GM23338 (cell line): ENCODE measurements around the gene ATP8A1. TPM values are rescaled to one million over a fixed set of nuclear protein-coding genes. Genes with fewer than 3 reads are reported as not detected.

ENCODE experiments used
- ATAC-seq: fragments of 200-7000 bp; cut with Tn5 transposase; 3 replicates; pipeline ENCODE4 v1.9.1; 2020
- DNase-seq: peaks from one replicate; pipeline ENCODE4 v3.0.0-alpha.2; 2015; ENCODE audit warnings: low spot score
- H2AFZ ChIP-seq: fragments of 200-600 bp; sonication (generic); 2 replicates; pipeline ENCODE4 v1.8.0; 2016; ENCODE audit warnings: antibody characterized with exemption, mild to moderate bottlenecking, moderate library complexity
- H3F3A ChIP-seq: fragments of 200-600 bp; sonication (generic); replicated peaks from 2 replicates; pipeline ENCODE4 v1.8.0; 2017; ENCODE audit warnings: antibody characterized with exemption, mixed run types, low read depth
- H3K27ac ChIP-seq: fragments of 200-600 bp; sonication (generic); 2 replicates; pipeline ENCODE4 v1.6.1; 2016; ENCODE audit warnings: low read depth
- H3K27me3 ChIP-seq: fragments of 200-600 bp; sonication (generic); 2 replicates; pipeline ENCODE4 v1.8.0; 2016; ENCODE audit warnings: mild to moderate bottlenecking, mixed run types, moderate library complexity; ENCODE audit not compliant: insufficient read depth
- H3K36me3 ChIP-seq: fragments of 200-600 bp; sonication (generic); 2 replicates; pipeline ENCODE4 v1.8.0; 2016; ENCODE audit warnings: mild to moderate bottlenecking; ENCODE audit not compliant: insufficient read depth
- H3K4me1 ChIP-seq: fragments of 200-600 bp; sonication (generic); 2 replicates; pipeline ENCODE4 v1.8.0; 2016; ENCODE audit warnings: mild to moderate bottlenecking, moderate library complexity; ENCODE audit not compliant: insufficient read depth
- H3K4me2 ChIP-seq: fragments of 200-600 bp; sonication (generic); 2 replicates; pipeline ENCODE4 v1.7.1; 2017; ENCODE audit warnings: mixed run types
- H3K4me3 ChIP-seq: fragments of 200-600 bp; sonication (generic); 2 replicates; pipeline ENCODE4 v1.6.1; 2016; ENCODE audit warnings: mixed run types
- H3K79me2 ChIP-seq: fragments of 200-600 bp; sonication (generic); replicated peaks from 2 replicates; pipeline ENCODE4 v1.8.0; 2017; ENCODE audit warnings: mild to moderate bottlenecking; ENCODE audit not compliant: insufficient read depth
- H3K9me2 ChIP-seq: fragments of 200-600 bp; sonication (generic); 2 replicates; pipeline ENCODE4 v1.8.0; 2017; ENCODE audit not compliant: insufficient read depth
- H4K20me1 ChIP-seq: fragments of 200-600 bp; sonication (generic); replicated peaks from 2 replicates; pipeline ENCODE4 v1.8.0; 2017; ENCODE audit warnings: mild to moderate bottlenecking; ENCODE audit not compliant: insufficient read depth
- H3K27ac Mint-ChIP-seq: 2 replicates; pipeline ENCODE4 v1.8.0; 2020; ENCODE audit warnings: inconsistent platforms, mild to moderate bottlenecking, moderate library complexity, mixed read lengths
- H3K27me3 Mint-ChIP-seq: 3 replicates; pipeline ENCODE4 v1.8.0; 2022; ENCODE audit warnings: low read depth, mild to moderate bottlenecking, moderate library complexity, mixed read lengths, inconsistent platforms; ENCODE audit not compliant: insufficient read depth, poor library complexity
- H3K36me3 Mint-ChIP-seq: 3 replicates; pipeline ENCODE4 v1.8.0; 2021; ENCODE audit warnings: low read depth, mild to moderate bottlenecking, inconsistent platforms, moderate library complexity, mixed read lengths
- H3K4me1 Mint-ChIP-seq: 3 replicates; pipeline ENCODE4 v1.8.0; 2020; ENCODE audit warnings: mild to moderate bottlenecking, inconsistent platforms, mixed read lengths
- H3K4me3 Mint-ChIP-seq: 3 replicates; pipeline ENCODE4 v1.8.0; 2021; ENCODE audit warnings: moderate library complexity, mild to moderate bottlenecking, inconsistent platforms, mixed read lengths
- H3K9me3 Mint-ChIP-seq: 3 replicates; pipeline ENCODE4 v1.8.0; 2020; ENCODE audit warnings: moderate library complexity, mild to moderate bottlenecking, inconsistent platforms, mixed read lengths
- CREB1 ChIP-seq: fragments of 250-450 bp; sonication (Bioruptor Pico); IDR thresholded peaks from 2 replicates; pipeline ENCODE4 v1.5.0; 2020; ENCODE audit warnings: low read depth, mild to moderate bottlenecking, moderate library complexity
- EZH2 ChIP-seq: fragments of 200-600 bp; sonication (generic); IDR thresholded peaks from one replicate; pipeline ENCODE4 v1.8.0; 2017; ENCODE audit warnings: antibody characterized with exemption, mild to moderate bottlenecking, low read depth; ENCODE audit not compliant: unreplicated experiment
- EZH2phosphoT487 ChIP-seq: fragments of 200-600 bp; sonication (generic); IDR thresholded peaks from one replicate; pipeline ENCODE4 v1.8.1; 2018; ENCODE audit warnings: antibody characterized with exemption; ENCODE audit not compliant: unreplicated experiment
- JUNB ChIP-seq: IDR thresholded peaks from one replicate; pipeline ENCODE4 v1.6.1; 2016; ENCODE audit warnings: antibody characterized with exemption; ENCODE audit not compliant: unreplicated experiment
- NANOG ChIP-seq: IDR thresholded peaks from 2 replicates; pipeline ENCODE4 v1.6.1; 2016; ENCODE audit warnings: antibody characterized with exemption, borderline replicate concordance
- POLR2AphosphoS5 ChIP-seq: IDR thresholded peaks from 2 replicates; pipeline ENCODE4 v1.6.1; 2016; ENCODE audit warnings: antibody characterized with exemption, low read depth
- STAT1 ChIP-seq: IDR thresholded peaks from one replicate; pipeline ENCODE4 v1.6.1; 2016; ENCODE audit warnings: antibody characterized with exemption; ENCODE audit not compliant: unreplicated experiment
- ZNF114 ChIP-seq: fragments of 250-450 bp; sonication (Bioruptor Pico); IDR thresholded peaks from 2 replicates; pipeline ENCODE4 v1.5.0; 2020; ENCODE audit warnings: mild to moderate bottlenecking, moderate library complexity
- ZNF331 ChIP-seq: fragments of 250-450 bp; sonication (Bioruptor Pico); IDR thresholded peaks from 2 replicates; pipeline ENCODE4 v1.5.0; 2020; ENCODE audit warnings: low read depth, mild to moderate bottlenecking, moderate library complexity
- polyA plus RNA-seq: library from polyadenylated mRNA; unstranded; fragments of >200 nt; fragmentation: Nextera tagmentation; extraction: Ambion mirVana; gene quantifications from 2 replicates; pipeline ENCODE4 v1.2.1, GENCODE V29; 2016
- total RNA-seq: library from RNA; depleted of rRNA; stranded (reverse); fragments of >200 nt; shearing (Covaris generic); gene quantifications from 2 replicates; pipeline ENCODE4 v1.2.3, GENCODE V29; 2014
- TF ChIP-seq, protein P1 (sequence below), 2 experiments: fragments of 200-600 bp in 1 of 2; sonication (generic) in 1 of 2; conservative IDR thresholded peaks; 2 replicates each; pipeline versions ENCODE4 v1.5.1 to v1.6.1; 2016 to 2017; ENCODE audit warnings: antibody characterized with exemption in 2 of 2, low read depth in 2 of 2, mild to moderate bottlenecking in 2 of 2, moderate library complexity in 1 of 2
- TF ChIP-seq, protein P2 (sequence below): IDR thresholded peaks from one replicate; pipeline ENCODE4 v1.6.1; 2018; ENCODE audit warnings: antibody characterized with exemption; ENCODE audit not compliant: unreplicated experiment
- TF ChIP-seq, protein P3 (sequence below): fragments of 250-450 bp; sonication (Bioruptor Pico); IDR thresholded peaks from 2 replicates; pipeline ENCODE4 v1.5.0; 2020; ENCODE audit warnings: mild to moderate bottlenecking, moderate library complexity
- TF ChIP-seq, protein P4 (sequence below): IDR thresholded peaks from 2 replicates; pipeline ENCODE4 v1.6.1; 2016; ENCODE audit warnings: antibody characterized with exemption

The ATP8A1 gene
- total and polyA plus RNA-seq, 2 experiments from 2014 or later: 6.8 to 66.3 TPM

DNA sequence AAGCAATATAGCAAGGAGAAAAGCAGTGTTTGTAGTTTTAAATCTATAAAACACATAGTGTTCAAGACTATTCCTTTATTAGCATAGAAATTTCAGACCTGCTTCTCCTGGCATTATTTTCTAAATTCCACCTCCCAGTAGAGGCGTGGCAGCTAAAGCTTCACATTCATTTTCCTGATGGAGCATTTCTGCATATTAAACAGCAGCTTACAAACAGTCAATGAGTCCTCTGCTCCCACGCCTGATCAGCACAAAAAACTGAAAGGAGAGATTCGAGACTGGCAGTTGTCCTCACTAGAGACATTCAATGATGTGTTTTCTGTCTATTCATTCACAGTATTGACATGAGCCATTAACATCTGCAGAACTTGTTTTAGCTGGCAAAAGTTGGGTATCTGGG, 198.2 kb downstream of the ATP8A1 start:
- H4K20me1 ChIP-seq: no peaks in the 10 kb centered on the region
- H3K36me3 ChIP-seq: no peaks in the 10 kb centered on the region
- no peaks in the 10 kb centered on the region for H3F3A ChIP-seq
- TF ChIP-seq ZNF331 (CRISPR knock-in tag): no peak
- TF ChIP-seq, protein P1, sequence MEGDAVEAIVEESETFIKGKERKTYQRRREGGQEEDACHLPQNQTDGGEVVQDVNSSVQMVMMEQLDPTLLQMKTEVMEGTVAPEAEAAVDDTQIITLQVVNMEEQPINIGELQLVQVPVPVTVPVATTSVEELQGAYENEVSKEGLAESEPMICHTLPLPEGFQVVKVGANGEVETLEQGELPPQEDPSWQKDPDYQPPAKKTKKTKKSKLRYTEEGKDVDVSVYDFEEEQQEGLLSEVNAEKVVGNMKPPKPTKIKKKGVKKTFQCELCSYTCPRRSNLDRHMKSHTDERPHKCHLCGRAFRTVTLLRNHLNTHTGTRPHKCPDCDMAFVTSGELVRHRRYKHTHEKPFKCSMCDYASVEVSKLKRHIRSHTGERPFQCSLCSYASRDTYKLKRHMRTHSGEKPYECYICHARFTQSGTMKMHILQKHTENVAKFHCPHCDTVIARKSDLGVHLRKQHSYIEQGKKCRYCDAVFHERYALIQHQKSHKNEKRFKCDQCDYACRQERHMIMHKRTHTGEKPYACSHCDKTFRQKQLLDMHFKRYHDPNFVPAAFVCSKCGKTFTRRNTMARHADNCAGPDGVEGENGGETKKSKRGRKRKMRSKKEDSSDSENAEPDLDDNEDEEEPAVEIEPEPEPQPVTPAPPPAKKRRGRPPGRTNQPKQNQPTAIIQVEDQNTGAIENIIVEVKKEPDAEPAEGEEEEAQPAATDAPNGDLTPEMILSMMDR (conservative IDR thresholded peaks at IDR 0.05; ENCODE audit: low read depth in 2 of 2): no peak
- TF ChIP-seq CREB1 (CRISPR knock-in tag): no peak
- TF ChIP-seq, protein P2, sequence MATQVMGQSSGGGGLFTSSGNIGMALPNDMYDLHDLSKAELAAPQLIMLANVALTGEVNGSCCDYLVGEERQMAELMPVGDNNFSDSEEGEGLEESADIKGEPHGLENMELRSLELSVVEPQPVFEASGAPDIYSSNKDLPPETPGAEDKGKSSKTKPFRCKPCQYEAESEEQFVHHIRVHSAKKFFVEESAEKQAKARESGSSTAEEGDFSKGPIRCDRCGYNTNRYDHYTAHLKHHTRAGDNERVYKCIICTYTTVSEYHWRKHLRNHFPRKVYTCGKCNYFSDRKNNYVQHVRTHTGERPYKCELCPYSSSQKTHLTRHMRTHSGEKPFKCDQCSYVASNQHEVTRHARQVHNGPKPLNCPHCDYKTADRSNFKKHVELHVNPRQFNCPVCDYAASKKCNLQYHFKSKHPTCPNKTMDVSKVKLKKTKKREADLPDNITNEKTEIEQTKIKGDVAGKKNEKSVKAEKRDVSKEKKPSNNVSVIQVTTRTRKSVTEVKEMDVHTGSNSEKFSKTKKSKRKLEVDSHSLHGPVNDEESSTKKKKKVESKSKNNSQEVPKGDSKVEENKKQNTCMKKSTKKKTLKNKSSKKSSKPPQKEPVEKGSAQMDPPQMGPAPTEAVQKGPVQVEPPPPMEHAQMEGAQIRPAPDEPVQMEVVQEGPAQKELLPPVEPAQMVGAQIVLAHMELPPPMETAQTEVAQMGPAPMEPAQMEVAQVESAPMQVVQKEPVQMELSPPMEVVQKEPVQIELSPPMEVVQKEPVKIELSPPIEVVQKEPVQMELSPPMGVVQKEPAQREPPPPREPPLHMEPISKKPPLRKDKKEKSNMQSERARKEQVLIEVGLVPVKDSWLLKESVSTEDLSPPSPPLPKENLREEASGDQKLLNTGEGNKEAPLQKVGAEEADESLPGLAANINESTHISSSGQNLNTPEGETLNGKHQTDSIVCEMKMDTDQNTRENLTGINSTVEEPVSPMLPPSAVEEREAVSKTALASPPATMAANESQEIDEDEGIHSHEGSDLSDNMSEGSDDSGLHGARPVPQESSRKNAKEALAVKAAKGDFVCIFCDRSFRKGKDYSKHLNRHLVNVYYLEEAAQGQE: no peak
- no peak for TF ChIP-seq STAT1
- no peak for TF ChIP-seq NANOG
- TF ChIP-seq POLR2AphosphoS5: no peak
- no peak for TF ChIP-seq JUNB
- TF ChIP-seq, protein P3, sequence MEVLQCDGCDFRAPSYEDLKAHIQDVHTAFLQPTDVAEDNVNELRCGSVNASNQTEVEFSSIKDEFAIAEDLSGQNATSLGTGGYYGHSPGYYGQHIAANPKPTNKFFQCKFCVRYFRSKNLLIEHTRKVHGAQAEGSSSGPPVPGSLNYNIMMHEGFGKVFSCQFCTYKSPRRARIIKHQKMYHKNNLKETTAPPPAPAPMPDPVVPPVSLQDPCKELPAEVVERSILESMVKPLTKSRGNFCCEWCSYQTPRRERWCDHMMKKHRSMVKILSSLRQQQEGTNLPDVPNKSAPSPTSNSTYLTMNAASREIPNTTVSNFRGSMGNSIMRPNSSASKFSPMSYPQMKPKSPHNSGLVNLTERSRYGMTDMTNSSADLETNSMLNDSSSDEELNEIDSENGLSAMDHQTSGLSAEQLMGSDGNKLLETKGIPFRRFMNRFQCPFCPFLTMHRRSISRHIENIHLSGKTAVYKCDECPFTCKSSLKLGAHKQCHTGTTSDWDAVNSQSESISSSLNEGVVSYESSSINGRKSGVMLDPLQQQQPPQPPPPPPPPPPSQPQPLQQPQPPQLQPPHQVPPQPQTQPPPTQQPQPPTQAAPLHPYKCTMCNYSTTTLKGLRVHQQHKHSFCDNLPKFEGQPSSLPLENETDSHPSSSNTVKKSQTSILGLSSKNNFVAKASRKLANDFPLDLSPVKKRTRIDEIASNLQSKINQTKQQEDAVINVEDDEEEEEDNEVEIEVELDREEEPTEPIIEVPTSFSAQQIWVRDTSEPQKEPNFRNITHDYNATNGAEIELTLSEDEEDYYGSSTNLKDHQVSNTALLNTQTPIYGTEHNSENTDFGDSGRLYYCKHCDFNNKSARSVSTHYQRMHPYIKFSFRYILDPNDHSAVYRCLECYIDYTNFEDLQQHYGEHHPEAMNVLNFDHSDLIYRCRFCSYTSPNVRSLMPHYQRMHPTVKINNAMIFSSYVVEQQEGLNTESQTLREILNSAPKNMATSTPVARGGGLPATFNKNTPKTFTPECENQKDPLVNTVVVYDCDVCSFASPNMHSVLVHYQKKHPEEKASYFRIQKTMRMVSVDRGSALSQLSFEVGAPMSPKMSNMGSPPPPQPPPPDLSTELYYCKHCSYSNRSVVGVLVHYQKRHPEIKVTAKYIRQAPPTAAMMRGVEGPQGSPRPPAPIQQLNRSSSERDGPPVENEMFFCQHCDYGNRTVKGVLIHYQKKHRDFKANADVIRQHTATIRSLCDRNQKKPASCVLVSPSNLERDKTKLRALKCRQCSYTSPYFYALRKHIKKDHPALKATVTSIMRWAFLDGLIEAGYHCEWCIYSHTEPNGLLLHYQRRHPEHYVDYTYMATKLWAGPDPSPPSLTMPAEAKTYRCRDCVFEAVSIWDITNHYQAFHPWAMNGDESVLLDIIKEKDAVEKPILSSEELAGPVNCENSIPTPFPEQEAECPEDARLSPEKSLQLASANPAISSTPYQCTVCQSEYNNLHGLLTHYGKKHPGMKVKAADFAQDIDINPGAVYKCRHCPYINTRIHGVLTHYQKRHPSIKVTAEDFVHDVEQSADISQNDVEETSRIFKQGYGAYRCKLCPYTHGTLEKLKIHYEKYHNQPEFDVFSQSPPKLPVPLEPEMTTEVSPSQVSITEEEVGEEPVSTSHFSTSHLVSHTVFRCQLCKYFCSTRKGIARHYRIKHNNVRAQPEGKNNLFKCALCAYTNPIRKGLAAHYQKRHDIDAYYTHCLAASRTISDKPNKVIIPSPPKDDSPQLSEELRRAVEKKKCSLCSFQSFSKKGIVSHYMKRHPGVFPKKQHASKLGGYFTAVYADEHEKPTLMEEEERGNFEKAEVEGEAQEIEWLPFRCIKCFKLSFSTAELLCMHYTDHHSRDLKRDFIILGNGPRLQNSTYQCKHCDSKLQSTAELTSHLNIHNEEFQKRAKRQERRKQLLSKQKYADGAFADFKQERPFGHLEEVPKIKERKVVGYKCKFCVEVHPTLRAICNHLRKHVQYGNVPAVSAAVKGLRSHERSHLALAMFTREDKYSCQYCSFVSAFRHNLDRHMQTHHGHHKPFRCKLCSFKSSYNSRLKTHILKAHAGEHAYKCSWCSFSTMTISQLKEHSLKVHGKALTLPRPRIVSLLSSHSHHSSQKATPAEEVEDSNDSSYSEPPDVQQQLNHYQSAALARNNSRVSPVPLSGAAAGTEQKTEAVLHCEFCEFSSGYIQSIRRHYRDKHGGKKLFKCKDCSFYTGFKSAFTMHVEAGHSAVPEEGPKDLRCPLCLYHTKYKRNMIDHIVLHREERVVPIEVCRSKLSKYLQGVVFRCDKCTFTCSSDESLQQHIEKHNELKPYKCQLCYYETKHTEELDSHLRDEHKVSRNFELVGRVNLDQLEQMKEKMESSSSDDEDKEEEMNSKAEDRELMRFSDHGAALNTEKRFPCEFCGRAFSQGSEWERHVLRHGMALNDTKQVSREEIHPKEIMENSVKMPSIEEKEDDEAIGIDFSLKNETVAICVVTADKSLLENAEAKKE: no peak
- no peak for TF ChIP-seq EZH2phosphoT487
- no peak for TF ChIP-seq ZNF114 (CRISPR knock-in tag)
- no peak for TF ChIP-seq EZH2
- TF ChIP-seq, protein P4, sequence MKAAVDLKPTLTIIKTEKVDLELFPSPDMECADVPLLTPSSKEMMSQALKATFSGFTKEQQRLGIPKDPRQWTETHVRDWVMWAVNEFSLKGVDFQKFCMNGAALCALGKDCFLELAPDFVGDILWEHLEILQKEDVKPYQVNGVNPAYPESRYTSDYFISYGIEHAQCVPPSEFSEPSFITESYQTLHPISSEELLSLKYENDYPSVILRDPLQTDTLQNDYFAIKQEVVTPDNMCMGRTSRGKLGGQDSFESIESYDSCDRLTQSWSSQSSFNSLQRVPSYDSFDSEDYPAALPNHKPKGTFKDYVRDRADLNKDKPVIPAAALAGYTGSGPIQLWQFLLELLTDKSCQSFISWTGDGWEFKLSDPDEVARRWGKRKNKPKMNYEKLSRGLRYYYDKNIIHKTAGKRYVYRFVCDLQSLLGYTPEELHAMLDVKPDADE: no peak
- no peak for ATAC-seq
- Mint-ChIP-seq H3K36me3 (peaks cover 34% of the 10 kb centered on the region), H3K27me3 (no peaks in the 10 kb centered on the region), H3K27ac (0 out of 2 replicates have a peak overlapping the region, but pooled peaks have one; percentile 47), H3K4me1 (peaks cover 31% of the 10 kb centered on the region), H3K9me3 (peaks cover 2% of the 10 kb centered on the region; the same call in 2 of the 3 replicates), H3K4me3 (no peak overlapping the region)
- H3K4me3 ChIP-seq: no peak overlapping the region
- H3K79me2 ChIP-seq: no peaks in the 10 kb centered on the region
- 0 out of 2 replicates have a peak overlapping the region, but pooled peaks have one; percentile 2 for H3K4me2 ChIP-seq
- no peak overlapping the region for H3K27ac ChIP-seq
- H3K4me1 ChIP-seq: peaks cover 37% of the 10 kb centered on the region
- no peak overlapping the region for H2AFZ ChIP-seq
- DNase-seq: no peak
- H3K27me3 ChIP-seq: no peaks in the 10 kb centered on the region
- H3K9me2 ChIP-seq: no peaks in the 10 kb centered on the region
